NCI-H524 (cell line): ENCODE measurements around the gene THOC5.
"Not testable (repeated sequence)": the region's sequence is repeated elsewhere in the genome, so short reads cannot be mapped to it uniquely, and the experiment has no call there.

ENCODE experiments used
- DNase-seq, 2 experiments: peaks; one replicate each; lab custom pipeline; 2025; lab: John Stamatoyannopoulos, UW

THOC5 gene

GRCh38 chr22:29559853-29560252 is 6.3 kb upstream of the THOC5 start:
- no peak for DNase-seq

DNA sequence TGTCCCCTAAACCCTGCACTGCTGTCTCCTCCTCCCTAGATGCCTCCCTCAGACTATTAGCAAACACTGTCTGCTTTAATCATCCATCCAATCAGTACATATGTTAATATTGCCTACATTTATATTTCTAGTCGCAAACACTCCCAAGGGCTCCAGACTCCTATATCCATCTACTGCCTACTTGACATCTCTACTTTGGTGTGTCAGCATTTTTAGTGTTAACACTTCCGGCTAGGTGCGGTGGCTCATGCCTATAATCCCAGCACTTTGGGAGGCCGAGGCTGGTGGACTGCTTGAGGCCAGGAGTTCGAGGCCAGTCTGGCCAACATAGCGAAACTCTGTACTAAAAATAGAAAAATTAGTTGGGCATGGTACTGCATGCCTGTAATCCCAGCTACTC is 5.5 kb upstream of the THOC5 start:
- no peak for DNase-seq

DNA sequence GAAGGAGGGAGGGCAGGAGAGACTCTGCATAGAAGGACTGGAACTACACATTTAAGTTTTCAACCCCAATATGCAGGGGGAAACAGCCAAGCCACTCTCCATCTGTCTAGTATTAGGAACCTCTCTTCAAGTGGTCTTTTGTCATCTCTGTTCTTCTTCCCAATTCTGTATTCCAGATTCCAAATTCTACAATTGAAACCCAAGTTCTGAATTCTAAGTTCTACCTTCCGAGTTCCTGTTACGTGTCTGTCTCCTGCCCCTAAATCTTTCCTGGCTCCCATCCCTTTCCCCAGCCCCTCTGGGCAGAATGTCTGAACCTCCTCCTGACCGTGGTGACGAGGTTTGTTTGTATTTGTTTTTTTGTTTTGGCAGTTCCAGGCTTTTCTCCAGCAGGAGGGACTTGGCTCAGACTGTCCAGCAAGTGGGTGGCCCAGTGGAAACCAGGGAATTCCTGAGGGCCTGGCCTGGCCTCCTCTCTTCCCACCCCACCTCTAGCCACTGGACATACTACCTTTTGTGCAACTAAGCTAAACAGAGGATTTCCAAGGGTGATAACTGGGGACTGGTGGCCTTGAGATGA is 1.6 kb upstream of the THOC5 start:
- DNase-seq: no peak

GRCh38 chr22:29552357-29552756 is 1.2 kb downstream of the THOC5 start:
- DNase-seq: not testable (repeated sequence)

DNA sequence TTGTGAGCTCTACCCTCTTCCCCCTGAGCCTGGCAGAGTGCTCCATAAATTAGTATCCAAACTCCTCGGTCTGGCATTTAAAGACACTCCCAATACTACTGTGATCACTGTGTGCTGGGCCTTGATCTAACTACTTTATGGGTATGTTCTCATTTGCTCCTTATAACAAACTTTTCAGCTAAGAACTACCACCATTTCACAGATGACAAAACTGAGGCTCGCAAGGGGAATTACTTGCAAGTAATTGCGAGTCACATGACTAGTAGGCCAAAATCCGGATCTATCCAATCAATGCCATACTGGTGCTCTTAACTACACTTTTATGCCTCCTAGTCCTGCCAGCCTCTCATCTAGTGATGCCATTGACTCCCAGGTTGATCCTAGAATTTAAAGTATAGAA is 3.6 kb downstream of the THOC5 start:
- no peak for DNase-seq

GRCh38 chr22:29545045-29545444 is 8.5 kb downstream of the THOC5 start:
- DNase-seq: not testable (repeated sequence)

GRCh38 chr22:29541845-29542244 is 11.7 kb downstream of the THOC5 start:
- DNase-seq: no peak

- no peak for DNase-seq
These were observed 14.5 kb downstream of the THOC5 start for GRCh38 chr22:29539105-29539504.

GRCh38 chr22:29536411-29536810 is 17.1 kb downstream of the THOC5 start:
- DNase-seq: no peak

GRCh38 chr22:29531419-29531818 is 22.1 kb downstream of the THOC5 start:
- DNase-seq: no peak

DNA sequence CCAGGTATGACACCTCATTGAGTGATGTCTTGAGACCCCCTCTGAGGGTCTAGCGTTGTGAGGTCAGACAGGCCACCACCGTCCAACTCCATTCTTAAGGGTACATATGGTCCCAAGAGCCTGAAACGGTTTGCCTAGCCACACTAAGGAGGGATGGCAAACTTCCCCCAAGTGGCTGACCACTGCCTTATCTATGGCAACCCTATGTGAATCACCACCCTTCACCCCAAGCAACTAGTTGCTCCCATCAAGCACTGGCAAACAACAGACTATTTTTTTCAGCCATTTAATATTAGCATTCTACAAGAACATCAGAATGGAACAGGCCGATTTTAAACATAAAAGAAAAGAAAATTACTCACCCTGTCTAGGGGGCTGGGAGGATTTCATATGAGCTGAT is 22.8 kb downstream of the THOC5 start:
- no peak for DNase-seq

DNA sequence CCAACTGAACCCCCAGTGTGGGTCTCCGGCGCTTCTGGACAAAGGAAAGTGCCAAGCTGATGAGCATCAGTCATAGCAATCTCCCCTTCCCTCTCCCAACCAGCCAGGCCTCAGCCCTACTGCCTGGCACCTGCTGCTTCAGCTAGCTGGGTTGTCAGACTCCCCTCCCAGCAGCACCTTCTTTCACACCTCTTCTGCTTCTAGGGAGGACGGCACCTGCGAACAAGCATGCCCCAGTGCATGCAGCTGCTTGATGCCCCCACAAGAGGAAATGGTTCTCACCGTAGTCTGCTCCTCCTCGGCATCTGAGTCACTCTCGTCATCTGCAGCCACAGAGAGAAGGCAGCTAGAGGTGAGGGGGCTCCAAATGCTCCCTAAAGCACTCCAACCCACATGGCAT is 25.4 kb downstream of the THOC5 start:
- no peak for DNase-seq

DNA sequence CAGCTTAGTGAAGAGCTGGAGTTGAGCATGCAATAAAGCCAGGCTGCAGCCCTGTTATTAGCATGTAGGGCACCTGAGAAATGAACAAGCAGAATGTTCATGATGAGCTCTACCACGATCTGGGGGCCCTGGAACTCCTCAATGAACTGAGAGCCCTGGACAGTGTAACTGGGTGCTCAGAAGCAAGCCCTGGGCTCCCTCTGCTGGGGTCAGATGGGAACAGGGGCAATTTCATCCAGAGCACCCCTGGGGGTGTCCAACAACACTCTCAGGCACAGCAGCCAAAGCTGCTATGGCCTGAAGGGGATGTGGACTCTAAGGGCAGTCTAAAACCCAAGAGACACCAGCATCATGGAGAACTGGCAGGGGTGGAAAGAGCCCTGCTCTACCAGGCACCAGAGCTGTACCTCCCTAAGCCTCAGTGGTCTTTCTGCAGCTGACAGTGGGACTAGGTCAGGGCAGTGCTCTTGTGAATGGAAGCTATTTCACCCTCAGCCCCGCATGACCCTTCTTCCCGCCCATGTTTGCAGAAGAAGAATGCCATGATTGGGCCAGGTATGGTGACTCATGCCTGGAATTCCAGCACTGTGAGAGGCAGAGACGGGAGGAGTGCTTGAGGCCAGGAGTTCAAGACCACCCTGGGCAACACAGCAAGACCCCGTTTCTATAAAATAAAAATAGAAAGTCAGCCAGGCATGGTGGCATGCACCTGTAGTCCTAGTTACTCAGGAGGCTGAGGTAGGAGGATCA is 28.9 kb downstream of the THOC5 start:
- DNase-seq: peak in 1 of 2 experiments; percentile 52

- DNase-seq: no peak
These were observed 29.8 kb downstream of the THOC5 start for GRCh38 chr22:29523761-29524160.

DNA sequence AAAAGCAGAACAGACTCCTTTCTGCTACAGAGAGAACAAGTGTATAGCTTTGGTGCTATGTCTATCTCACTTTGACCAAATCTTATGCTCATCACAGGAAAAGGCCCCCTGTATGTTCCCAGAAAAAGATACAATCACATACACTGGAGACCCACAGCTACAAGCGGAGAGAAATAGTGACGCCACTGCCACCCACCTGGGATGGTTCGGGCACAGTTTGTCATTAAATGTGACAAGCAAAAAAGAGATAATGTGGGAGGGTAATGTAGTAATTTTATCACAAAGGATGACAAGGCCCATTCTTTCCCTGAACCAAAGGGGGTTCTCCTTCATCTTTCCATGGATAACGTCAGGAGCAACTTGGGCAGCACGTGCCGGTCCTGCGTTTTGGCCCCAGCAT is 32.0 kb downstream of the THOC5 start:
- no peak for DNase-seq

- no peak for DNase-seq
These were observed 32.7 kb downstream of the THOC5 start for GRCh38 chr22:29520851-29521250.

- DNase-seq: no peak
These were observed 33.6 kb downstream of the THOC5 start for GRCh38 chr22:29519996-29520395.

- DNase-seq: no peak
These were observed 35.1 kb downstream of the THOC5 start for GRCh38 chr22:29518427-29518826.

DNA sequence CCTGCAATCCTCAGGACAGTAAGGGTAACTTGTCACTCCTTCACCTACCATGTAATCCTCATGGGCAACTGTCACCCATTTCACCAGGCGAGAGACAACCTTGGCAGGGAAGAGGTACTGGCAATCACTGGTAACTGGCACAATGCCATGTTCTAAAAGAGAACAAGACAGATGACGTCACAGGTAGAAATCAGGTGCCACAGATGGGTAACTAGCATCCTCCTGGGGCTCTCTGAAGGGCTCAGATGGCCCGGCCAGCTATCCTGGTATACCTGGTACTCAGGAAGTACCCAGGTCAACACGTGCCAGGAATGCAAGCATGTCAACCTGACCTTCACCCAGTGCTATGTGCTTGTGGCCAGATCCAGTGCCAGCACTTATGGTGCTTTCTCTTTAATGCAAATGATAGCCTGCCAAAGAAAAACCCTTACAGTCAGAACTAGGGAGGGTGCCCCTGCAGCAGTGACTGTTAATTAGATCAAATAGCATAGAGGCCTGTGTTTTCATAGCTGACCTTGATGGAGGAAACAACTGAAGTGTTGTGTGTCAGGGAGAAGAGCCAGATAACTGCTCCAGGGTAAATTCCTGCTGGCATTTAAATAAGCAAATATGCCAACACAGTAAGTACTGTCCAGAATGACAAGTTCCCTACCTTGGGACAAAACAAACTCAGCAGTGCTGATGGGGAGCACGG is 36.2 kb downstream of the THOC5 start:
- no peak for DNase-seq

- no peak for DNase-seq
These were observed 41.5 kb downstream of the THOC5 start for GRCh38 chr22:29512031-29512430.

DNA sequence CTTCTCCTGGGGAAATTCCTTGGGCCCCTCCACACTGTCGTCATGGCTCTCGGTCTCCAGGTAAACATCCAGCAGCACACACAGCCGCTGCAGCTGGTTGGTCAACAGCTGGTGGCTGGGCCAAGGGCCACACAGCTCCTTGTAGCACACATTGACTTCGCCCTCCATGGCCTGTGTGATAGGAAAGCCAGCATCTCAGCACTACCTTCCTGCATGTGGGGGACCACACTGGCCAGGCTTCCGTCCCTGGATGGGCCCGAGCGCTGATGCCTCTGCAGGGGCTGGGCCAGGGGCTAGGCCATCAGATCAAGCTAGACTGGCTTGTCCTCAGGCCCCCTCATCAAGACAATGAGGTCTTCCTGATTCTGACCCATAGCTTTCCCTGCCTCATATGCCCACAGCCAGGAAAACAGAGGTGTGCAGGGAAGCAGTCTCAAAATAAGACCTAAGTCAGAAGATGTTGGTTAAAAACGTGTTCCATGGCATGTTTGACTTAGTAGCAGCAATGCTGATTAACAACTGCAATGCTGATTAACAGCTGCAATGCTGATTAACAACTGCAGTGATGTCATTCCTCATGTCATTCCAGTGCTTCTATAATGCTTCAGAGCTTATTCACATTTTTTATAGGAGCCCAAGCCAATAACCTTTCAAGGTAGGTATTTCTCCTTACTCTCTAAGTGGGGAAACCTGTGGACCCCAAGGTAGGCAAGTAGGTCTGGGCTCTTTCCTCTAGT is 42.3 kb downstream of the THOC5 start:
- no peak for DNase-seq

- DNase-seq: no peak
These were observed 43.0 kb downstream of the THOC5 start for GRCh38 chr22:29510542-29510941.

DNA sequence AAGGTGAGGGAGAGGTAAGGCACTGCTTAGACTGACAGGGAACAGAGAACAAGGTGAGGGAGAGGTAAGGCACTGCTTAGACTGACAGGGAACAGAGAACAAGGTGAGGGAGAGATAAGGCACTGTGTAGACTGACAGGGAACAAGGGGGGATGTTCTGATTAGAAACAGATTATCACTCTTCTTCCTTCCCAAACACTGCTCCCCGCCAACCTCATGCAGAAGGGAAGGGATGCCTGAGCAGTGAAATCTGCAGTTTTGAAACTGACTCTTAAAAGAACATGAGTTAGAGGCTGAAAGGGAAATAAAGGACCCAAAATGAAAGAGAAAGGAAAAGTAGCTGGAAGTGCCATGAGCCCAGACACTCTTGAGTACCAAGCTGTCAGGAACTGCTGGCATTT is 43.7 kb downstream of the THOC5 start:
- DNase-seq: no peak
